ENCODE measurements around the gene GNA15.
"Not testable (repeated sequence)": the region's sequence is repeated elsewhere in the genome, so short reads cannot be mapped to it uniquely, and the experiment has no call there.

Gene GNA15

DNA sequence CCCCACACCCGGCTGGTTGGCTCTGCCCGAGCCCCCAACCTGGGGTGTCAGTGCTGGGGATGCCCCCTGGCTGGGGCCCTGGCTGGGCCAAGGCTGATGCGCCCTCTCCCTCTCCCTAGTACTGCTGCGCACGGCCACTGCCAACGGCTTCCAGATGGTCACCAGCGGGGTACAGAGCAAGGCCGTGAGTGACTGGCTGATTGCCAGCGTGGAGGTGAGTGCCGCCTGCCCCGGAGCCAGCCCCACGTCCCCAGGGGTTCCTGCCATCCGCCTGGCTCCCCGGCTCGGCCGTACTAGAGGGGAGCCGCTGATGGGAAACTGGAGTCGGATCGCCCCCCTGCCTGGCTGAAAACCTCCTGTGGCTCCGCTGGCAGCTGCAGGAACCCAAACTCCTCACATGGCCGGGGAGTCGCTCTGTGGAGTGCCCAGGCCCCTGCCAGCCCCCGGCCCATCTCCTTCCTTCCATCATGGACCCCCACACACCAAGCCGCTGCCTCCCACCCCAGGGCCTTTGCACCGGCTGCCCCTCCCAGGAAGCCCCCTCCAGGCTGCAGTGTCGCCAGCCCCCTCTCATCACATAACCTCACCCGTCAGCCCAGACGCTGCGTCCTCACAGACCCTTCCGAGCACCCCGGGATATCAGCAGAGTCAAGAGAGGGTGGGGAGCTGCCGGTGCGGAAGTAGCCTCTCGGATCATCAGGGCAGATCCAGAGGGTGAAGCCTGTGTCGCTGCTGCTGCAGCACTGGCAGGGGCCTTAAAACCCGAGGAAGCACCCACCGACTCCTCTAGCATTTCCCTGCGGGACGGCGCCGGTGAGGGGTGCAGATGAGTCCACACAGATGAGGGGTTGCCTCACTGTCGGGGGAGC lies 60.5 kb downstream of the GNA15 start:
- TF ChIP-seq POLR2A (IDR thresholded peaks at IDR 0.05; ENCODE audit: low read length) (no peak), GATA1 (IDR thresholded peaks at IDR 0.05; ENCODE audit: low read depth, low read length) (no peak)

DNA sequence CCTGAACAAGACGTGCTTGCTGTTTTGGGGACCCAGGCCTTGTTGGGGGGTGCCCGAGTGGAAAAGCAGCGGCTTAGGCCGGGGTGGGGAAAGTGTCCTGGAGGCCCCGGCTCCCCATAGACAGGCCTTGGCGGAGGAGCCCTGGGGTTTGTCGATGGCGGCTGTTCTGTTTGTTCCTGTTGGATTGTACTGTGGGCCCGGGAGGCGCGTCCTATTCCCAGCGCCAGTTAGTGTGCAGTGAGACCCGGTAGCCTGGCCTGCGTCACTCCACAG lies 61.0 kb downstream of the GNA15 start:
- TF ChIP-seq POLR2A (IDR thresholded peaks at IDR 0.05; ENCODE audit: low read length) (no peak), GATA1 (IDR thresholded peaks at IDR 0.05; ENCODE audit: low read depth, low read length) (no peak)
- no peak for DNase-seq

More for the DNA sequence above, 60.5 kb downstream of the GNA15 start:
- DNase-seq: no peak

DNA sequence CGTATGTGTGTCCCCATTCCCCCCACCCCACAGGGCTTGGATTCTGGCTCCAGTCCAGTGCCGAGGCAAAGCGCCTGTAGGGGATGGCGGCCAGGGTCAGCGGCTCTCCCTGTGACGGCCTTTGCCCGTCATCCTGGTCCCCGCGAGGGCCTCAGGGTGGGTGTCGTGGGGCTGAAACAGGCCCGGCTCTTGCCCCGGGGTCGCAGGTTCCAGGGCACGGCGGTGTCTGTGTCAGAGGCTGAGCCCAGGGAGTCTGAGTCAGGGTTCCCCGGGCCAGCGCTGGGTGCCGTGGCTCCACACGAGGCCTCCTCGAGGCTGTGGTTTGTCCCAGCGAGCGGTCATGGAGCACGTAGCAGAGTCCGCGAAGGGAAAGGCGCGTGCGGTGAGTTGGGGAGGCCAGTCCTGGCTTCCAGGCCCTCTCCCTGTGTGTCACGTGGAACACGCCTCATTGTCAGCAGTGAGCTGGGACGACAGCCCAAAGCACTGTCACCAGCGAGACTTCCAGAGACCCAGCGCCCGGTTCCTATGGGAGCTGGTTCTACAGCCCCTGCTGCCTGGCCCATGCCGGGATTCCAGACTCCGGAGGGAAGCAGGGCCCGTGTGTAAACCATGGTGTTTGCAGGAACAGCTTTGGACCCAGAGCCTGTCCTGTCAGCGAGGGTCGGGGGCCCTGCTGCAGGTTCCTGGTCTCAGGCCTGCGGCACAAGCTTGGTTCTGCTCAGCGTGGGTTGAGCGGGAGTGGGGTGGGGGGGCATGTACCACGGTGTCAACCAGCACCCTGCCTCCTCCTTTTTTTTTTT lies 63.3 kb downstream of the GNA15 start:
- TF ChIP-seq GATA1 (IDR thresholded peaks at IDR 0.05; ENCODE audit: low read depth, low read length) (no peak), POLR2A (IDR thresholded peaks at IDR 0.05; ENCODE audit: low read length) (no peak)
- no peak for DNase-seq

DNA sequence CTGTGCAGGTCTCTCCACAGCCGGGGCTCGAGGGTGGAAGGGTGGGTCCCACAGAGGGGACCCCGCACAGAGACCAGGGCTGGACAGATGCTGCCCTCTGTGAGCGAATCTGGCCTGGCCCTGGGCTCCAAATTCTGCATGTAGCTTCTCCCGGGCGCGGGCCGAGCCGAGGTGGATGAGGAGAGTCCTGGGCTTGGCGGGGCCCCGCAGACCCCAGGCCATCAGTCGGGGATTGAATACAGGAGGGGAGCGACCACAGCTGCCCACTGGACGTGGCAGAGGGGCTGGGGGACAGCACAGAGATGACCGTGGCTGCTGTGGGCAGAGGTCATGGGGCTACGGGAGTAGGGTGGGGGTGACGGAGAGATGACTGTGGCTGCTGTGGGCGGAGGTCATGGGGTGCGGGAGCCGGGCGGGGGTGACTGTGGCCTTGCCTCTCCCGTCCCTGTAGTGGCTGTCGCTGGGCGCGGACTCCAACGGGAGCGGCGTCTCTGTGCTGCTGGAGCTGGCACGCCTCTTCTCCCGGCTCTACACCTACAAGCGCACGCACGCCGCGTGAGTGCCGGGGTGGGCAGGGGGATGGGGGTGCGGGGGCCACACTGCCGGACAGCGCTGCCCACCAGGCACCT lies 65.4 kb downstream of the GNA15 start:
- TF ChIP-seq POLR2A (IDR thresholded peaks at IDR 0.05; ENCODE audit: low read length) (no peak), GATA1 (IDR thresholded peaks at IDR 0.05; ENCODE audit: low read depth, low read length) (no peak)
- DNase-seq: no peak

DNA sequence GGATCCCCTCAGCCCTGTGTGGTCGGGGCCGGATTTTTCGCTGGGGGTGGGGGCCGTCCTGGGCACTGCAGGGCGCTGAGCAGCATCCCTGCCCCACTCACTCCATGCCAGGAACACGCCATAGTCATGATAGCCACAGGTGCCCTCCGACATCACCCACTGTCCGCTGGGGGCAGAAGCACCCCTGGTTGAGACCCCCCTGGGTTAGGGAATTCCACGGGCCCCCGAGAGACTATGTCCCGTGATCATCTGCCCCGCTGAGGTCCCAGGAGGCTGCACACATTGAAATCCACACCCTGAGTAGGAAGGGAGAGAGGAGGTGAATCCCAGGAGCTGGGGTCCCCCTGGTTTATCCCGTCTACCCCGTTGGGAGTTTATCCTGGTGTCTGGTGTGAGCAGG lies 66.1 kb downstream of the GNA15 start:
- no peak for TF ChIP-seq POLR2A (IDR thresholded peaks at IDR 0.05; ENCODE audit: low read length)
- no peak for TF ChIP-seq GATA1 (IDR thresholded peaks at IDR 0.05; ENCODE audit: low read depth, low read length)
- DNase-seq: no peak

DNA sequence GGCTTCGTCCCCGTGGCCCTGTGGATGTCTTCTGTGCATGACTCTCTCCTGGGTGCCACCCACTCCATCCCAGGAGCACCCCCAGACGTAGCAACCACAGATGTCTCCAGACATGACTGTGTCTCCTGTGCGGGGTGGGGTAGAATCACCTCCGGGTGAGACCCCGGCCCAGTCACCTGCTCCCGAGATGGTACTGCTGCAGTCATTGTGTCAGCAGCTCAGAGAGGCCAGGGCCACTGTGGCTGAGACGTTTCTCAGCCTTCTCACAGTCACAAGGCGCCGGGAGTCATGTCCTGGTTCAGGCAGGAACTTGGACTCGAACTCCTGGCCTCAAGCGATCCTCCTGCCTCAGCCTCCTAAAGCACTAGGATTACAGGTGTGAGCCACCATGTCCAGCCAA lies 66.5 kb downstream of the GNA15 start:
- no peak for DNase-seq
- no peak for TF ChIP-seq GATA1 (IDR thresholded peaks at IDR 0.05; ENCODE audit: low read depth, low read length)

DNA sequence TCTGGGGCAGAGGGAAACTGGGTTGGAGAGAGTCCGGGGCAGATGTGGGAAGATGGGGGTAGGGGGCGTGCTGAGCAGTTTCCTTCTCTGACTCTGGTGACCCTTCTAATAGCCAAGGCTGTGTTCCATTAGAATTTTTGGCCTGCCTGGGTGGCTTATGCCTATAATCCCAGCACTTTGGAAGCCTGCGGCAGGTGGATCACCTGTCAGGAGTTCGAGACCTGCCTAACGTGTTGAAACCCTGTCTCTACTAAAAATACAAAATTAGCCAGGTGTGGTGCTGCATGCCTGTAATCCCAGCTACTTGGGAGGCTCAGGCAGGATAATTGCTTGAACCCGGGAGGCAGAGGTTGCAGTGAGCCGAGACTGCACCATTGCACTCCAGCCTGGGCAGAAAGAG lies 67.1 kb downstream of the GNA15 start:
- DNase-seq: not testable (repeated sequence)

DNA sequence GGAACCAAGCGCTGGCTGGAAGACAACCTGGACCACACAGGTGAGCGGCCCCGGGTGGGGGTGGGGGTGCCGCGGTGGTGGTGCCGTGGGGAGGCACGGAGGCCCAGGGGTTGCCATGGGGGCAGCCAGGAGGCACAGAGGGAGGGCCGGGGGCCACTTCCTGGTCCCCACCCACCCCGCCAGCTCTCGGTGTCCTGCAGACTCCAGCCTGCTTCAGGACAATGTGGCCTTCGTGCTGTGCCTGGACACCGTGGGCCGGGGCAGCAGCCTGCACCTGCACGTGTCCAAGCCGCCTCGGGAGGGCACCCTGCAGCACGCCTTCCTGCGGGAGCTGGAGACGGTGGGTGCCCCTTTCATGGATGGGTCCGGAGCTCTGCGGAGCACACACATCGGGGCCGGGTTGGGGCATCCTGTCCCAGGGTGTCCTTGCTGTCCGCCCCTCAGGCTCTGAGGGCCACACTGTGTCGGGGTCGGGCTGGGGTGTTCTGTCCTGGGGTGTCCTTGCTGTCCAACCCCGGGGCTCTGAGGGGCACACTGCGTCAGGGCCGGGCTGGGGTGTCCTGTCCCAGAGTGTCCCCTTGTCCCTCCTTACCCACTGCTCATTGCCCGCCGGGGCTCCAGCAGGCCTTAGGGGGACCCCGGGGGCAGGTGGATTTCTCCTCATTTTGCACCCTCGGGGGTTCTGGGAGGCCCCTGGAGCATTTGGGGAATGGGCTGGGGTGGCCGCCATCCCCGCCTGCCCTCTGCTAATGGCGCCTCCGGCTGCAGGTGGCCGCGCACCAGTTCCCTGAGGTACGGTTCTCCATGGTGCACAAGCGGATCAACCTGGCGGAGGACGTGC lies 68.2 kb downstream of the GNA15 start:
- TF ChIP-seq POLR2A (IDR thresholded peaks at IDR 0.05; ENCODE audit: low read length) (no peak), GATA1 (IDR thresholded peaks at IDR 0.05; ENCODE audit: low read depth, low read length) (no peak)
- no peak for DNase-seq

DNA sequence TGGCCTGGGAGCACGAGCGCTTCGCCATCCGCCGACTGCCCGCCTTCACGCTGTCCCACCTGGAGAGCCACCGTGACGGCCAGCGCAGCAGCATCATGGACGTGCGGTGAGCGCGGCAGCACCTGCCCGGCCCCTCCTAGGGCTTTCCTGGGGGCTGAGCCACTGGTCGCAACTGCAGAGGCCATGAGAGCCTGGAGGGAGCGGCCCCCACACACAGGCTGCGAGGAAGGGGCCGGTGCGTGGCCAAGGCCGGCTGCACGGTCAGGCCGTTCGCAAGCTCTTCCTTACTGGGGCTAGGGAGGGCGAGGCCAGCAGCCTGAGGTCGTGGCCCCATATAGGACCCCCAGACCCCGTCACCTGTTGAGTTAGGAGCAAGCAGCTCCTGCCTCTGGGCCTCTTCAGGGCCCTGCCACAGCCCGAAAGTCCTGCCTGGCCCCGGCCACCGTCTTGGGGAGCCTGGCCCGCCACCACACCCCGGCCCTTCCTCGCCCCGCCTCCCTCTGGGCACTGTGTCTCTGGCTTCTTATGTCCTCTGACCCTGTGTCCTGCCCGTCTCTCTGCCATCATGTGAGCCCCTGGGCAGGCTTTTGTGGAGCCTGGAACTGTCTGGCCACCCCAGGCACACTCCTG lies 68.9 kb downstream of the GNA15 start:
- TF ChIP-seq POLR2A (IDR thresholded peaks at IDR 0.05; ENCODE audit: low read length) (no peak), GATA1 (IDR thresholded peaks at IDR 0.05; ENCODE audit: low read depth, low read length) (no peak)
- DNase-seq: no peak

DNA sequence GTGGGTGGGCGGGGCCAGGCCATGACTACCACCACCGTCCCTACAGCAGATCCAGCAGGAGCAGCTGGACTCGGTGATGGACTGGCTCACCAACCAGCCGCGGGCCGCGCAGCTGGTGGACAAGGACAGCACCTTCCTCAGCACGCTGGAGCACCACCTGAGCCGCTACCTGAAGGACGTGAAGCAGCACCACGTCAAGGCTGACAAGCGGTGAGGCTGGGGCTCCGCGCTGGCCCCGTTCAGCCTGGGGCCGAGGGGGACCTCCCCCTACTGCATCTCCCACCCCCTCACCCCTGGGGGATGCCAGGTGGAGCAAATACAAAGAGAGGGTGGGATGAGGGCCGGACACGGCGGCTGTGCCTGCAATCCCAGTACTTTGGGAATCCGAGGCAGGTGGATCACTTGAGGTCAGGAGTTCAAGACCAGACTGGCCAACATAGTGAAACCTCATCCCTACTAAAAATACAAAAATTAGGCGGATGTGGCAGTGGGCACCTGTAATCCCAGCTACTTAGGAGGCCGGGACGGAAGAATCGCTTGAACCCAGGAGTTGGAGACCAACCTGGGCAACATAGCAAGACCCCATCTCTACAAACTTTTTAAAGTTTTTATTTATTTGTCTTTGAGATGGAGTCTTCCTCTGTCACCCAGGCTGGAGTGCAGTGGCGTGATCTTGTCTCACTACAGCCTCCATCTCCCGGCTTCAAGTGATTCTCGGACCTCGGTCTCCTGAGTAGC lies 70.6 kb downstream of the GNA15 start:
- TF ChIP-seq POLR2A (IDR thresholded peaks at IDR 0.05; ENCODE audit: low read length) (no peak), GATA1 (IDR thresholded peaks at IDR 0.05; ENCODE audit: low read depth, low read length) (no peak)
- no peak for DNase-seq

DNA sequence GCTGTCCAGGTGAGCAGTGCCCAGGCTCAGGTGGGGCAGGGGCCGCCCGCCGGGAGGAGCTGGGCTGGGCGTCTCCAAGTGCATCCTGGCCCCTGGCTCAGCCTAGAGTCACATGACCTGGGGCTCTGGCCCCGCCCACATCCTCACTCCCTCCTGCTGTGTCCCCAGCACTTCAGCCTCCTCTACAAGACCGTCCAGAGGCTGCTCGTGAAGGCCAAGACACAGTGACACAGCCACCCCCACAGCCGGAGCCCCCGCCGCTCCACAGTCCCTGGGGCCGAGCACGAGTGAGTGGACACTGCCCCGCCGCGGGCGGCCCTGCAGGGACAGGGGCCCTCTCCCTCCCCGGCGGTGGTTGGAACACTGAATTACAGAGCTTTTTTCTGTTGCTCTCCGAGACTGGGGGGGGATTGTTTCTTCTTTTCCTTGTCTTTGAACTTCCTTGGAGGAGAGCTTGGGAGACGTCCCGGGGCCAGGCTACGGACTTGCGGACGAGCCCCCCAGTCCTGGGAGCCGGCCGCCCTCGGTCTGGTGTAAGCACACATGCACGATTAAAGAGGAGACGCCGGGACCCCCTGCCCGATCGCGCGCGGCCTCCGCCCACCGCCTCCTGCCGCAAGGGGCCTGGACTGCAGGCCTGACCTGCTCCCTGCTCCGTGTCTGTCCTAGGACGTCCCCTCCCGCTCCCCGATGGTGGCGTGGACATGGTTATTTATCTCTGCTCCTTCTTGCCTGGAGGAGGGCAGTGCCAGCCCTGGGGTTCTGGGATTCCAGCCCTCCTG lies 71.8 kb downstream of the GNA15 start:
- no peak for DNase-seq
- TF ChIP-seq POLR2A (IDR thresholded peaks at IDR 0.05; ENCODE audit: low read length): no peak
- TF ChIP-seq GATA1 (IDR thresholded peaks at IDR 0.05; ENCODE audit: low read depth, low read length): no peak

Measured in erythroblast (primary cell).